SK-N-SH (cell line): ENCODE results near the gene ZNF544.

Experiments
- EP300 ChIP-seq, 2 experiments: IDR thresholded peaks; 2 replicates each; pipeline versions ENCODE4 v1.4.0 to v1.6.1; 2012; ENCODE audit warnings: borderline replicate concordance in 1 of 2, low read depth in 1 of 2, low read length in 1 of 2
- EZH2phosphoT487 ChIP-seq: fragments of 200-600 bp; sonication (generic); IDR thresholded peaks from 2 replicates; pipeline ENCODE4 v1.6.1; 2017; ENCODE audit warnings: low read depth, mixed run types, mild to moderate bottlenecking, antibody characterized with exemption, moderate library complexity, borderline replicate concordance
- GATA2 ChIP-seq: sonication (generic); formaldehyde crosslinking; IDR thresholded peaks from 2 replicates; pipeline ENCODE4 v1.5.0; 2020; ENCODE audit warnings: mild to moderate bottlenecking, missing genetic modification reagents
- POLR2AphosphoS5 ChIP-seq: IDR thresholded peaks from 2 replicates; pipeline ENCODE4 v1.6.1; 2012; ENCODE audit warnings: low read depth, low read length
- RFX5 ChIP-seq: IDR thresholded peaks from 2 replicates; pipeline ENCODE4 v1.6.1; 2012; ENCODE audit warnings: mild to moderate bottlenecking, improper control_type of control experiment, low read length
- SMC3 ChIP-seq: IDR thresholded peaks from 2 replicates; pipeline ENCODE4 v1.6.1; 2012; ENCODE audit warnings: low read depth, low read length, improper control_type of control experiment
- TAF1 ChIP-seq: IDR thresholded peaks from 2 replicates; pipeline ENCODE4 v1.6.1; 2012; ENCODE audit warnings: low read depth, mild to moderate bottlenecking, low read length, moderate library complexity, borderline replicate concordance
- TCF12 ChIP-seq: IDR thresholded peaks from 2 replicates; pipeline ENCODE4 v1.4.0; 2012
- TF ChIP-seq, protein P1 (sequence below): fragments of 200-600 bp; sonication (generic); IDR thresholded peaks from 2 replicates; pipeline ENCODE4 v1.6.1; 2017; ENCODE audit warnings: antibody characterized with exemption, mild to moderate bottlenecking, moderate library complexity
- TF ChIP-seq, protein P2 (sequence below): IDR thresholded peaks from 2 replicates; pipeline ENCODE4; 2012

DNA sequence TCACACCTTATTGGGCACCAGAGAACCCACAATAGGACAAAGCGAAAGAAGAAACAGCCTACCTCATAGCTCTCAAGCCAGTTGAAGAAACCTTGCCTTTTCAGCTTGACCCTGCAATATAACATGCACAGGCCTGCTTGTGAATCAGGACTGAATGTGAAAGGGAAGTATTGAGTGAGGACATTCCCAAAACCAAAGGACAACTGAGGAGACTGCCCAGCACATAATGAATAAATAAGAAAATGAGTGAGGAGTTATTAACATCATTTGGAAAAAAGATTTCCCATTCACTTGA, 15.7 kb upstream of the ZNF544 start:
- TF ChIP-seq EZH2phosphoT487 (no peak), TAF1 (no peak), RFX5 (no peak), TCF12 (no peak), GATA2 (CRISPR knock-in tag) (no peak), SMC3 (no peak), POLR2AphosphoS5 (no peak), EP300 (IDR thresholded peaks at IDR 0.05; ENCODE audit: borderline replicate concordance in 1 of 2, low read depth in 1 of 2, low read length in 1 of 2) (no peak)
- TF ChIP-seq, protein P1, sequence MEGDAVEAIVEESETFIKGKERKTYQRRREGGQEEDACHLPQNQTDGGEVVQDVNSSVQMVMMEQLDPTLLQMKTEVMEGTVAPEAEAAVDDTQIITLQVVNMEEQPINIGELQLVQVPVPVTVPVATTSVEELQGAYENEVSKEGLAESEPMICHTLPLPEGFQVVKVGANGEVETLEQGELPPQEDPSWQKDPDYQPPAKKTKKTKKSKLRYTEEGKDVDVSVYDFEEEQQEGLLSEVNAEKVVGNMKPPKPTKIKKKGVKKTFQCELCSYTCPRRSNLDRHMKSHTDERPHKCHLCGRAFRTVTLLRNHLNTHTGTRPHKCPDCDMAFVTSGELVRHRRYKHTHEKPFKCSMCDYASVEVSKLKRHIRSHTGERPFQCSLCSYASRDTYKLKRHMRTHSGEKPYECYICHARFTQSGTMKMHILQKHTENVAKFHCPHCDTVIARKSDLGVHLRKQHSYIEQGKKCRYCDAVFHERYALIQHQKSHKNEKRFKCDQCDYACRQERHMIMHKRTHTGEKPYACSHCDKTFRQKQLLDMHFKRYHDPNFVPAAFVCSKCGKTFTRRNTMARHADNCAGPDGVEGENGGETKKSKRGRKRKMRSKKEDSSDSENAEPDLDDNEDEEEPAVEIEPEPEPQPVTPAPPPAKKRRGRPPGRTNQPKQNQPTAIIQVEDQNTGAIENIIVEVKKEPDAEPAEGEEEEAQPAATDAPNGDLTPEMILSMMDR = no peak
- TF ChIP-seq, protein P2, sequence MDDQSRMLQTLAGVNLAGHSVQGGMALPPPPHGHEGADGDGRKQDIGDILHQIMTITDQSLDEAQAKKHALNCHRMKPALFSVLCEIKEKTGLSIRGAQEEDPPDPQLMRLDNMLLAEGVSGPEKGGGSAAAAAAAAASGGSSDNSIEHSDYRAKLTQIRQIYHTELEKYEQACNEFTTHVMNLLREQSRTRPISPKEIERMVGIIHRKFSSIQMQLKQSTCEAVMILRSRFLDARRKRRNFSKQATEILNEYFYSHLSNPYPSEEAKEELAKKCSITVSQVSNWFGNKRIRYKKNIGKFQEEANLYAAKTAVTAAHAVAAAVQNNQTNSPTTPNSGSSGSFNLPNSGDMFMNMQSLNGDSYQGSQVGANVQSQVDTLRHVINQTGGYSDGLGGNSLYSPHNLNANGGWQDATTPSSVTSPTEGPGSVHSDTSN = no peak
